NCI-H187 (cell line): ENCODE results near the gene BCHE.

Experiments
- DNase-seq, 2 experiments: peaks; one replicate each; lab custom pipeline; 2025; lab: John Stamatoyannopoulos, UW

Gene BCHE

DNA sequence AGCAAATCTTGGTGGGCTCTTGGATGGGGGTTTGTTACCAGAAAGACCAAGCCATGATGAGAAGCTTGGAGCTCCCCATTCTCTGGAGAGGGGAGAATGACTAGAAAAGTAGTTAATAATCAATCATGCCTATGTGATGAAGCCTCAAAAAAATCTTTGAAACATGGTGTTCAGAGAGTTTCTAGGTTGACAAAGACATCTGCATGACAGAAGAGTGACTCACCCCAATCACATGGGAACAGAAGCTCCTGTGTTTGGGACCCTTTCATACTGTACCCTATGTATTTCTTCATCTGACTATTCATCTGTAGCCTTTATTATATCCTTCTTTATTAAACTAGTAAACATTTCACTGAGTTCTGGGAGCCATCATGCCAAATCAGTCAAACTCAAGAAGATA is 87.4 kb downstream of the BCHE start:
- no peak for DNase-seq

DNA sequence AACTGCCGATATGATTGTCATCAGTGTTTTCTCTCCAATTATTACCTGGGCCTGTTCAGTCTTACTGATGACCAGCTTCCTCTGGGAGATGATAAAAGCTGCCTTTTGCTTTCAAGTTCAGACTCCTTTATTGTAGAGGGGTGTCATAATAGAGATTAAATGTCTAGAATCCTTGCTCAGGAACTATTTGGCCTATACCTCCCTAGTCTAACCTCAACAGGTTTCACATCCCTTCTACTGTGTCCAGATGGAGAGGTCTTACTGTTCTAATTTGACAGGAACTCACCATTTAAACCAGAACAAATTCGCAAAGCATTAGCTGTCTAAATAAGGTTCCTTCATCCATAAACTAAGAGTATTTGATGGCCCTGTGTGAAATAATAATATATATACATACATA is 88.0 kb downstream of the BCHE start:
- no peak for DNase-seq

DNA sequence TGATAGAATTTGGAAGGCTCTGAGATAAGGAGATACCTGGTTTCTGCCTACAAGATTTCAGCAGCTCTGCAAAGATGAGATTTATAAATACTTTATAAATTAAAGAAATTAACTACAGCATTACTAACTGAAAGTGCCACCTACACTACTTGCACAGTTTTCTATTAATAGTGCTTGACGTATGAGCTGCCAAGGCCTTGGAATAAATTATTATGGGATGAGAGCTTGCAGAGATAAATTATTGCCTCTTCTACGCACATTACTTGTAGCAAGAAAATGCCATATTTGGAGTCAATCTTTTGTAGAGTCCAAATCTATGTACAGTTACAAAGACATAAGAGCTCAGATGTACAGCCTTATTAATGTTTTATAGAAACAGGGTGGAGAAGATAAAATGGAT is 89.1 kb downstream of the BCHE start:
- DNase-seq = no peak

DNA sequence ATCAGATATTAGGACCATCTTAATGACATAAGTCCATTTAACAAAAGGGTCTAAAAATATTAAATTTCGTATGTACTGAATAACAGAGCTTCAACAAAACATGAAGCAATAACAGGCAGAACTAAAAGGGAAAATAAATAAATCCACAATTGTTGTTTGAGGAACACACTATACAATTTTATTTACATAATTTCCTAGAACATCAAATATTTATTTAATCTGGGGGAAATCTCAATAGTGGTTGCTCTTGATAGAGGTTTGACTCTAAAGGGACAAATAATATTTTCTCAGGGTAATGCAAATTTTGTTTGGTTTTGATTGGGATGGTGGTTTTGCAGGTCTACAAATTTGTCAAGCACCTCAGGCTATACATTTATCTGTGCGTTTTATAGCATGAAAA is 90.3 kb downstream of the BCHE start:
- no peak for DNase-seq

DNA sequence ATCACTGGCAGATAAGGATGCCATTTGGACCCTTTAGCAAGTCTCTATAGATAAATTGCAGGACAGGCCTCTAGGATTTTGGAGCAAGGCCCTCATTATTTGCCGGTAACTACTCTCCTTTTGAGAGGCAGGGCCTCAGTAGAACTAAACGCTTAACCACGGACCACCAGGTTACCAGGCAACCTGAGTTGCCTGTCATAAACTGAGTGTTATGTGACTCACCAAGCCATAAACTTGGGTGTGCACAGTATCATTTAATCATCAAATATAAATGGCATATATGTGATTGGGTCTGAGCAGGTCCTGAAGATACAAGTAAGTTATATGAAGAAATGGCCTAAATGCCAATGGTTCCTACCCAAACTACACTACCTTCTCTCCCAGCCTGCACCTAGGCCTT is 93.2 kb downstream of the BCHE start:
- DNase-seq = no peak

DNA sequence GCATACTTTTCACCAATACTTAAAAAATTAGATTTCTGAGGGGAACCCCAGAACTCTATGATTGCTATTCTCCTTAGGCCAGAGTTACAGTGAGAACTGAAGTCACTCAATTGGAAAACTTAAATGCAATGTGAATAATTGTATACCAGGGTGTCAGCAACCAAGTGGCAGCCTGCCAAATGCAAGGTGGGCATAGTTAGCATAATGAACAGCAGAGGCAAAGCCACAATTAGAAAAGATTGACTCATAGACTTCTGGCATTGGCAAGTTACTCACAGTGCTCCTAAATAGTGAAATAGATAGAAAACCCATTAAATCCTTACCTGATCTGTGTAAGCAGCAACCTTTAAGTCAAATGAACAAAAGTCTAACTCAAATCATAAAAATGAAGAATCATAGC is 94.9 kb downstream of the BCHE start:
- DNase-seq = no peak

DNA sequence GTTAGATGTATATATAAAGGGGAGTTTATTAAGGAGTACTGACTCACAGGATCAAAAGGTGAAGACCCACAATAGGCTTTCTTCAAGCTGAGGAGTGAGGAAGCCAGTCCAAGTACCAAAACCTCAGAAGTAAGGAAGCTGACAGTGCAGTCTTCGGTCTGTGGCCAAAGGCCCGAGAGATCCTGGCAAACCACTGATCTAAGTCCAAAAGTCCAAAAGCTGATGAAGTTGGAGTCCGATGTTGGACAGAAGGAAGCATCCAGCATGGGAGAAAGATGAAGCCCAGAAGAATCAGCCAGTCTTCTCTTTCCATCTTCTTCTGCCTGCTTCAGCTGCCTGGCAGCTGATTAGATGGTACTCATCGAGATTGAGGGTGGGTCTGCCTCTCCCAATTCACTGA is 107.5 kb downstream of the BCHE start:
- DNase-seq = no peak

DNA sequence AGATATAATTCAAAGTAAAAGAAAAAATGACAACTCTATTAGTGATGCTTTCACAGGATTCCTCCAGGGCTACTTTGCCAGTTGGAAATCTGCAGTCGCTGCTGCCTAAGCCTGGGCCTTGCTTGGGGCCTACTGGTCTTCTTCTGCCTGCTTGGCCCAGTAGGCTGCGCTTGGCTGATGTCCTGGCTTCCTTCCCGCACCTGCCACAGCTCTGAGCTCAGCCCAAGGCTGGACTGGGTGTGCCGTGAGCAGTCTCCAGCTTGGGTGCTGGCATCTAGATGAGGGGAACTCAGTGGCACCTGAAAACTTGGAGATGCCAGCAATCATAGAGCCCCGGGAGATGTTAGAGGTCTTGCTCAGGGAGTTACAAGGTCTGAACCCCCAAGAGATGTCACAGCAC is 108.3 kb downstream of the BCHE start:
- DNase-seq = no peak

DNA sequence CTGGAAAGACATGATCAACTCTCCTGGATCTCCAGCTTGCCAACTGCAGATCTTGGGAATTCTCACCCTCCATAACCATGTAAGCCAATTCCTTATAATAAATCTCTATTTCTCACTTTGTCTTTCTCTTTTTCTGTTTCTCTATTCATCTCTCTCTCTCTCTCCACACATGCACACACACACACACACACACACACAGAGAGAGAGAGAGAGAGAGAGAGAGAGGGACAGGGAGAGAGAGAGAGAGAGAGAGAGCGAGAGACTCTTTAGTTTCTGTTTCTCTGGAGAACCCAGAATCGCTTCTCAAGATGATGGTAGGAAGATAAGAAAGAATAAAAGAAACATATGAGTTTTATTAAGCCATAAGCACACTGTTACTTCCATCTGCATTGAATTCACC is 111.9 kb downstream of the BCHE start:
- no peak for DNase-seq
